Measurements from ENCODE around the gene ANK2. TPM values are rescaled to one million over a fixed set of nuclear protein-coding genes. Genes with fewer than 3 reads are reported as not detected.
"Not testable (repeated sequence)": the region's sequence is repeated elsewhere in the genome, so short reads cannot be mapped to it uniquely, and the experiment has no call there.

ANK2 gene
- total and polyA plus RNA-seq, 12 donors, result 21.9 to 373 (median 298) TPM

- intact Hi-C loops (cut with DNase I), result no loop called here
- Histone ChIP-seq H3K9me3 (no peaks in the 10 kb centered on the region), H3K4me3 (no peak overlapping the region), H3K4me1 (peaks cover 0 to 54% (median 17%) of the 10 kb centered on the region in 9 donors), H3K27ac (peak overlapping the region in 2 of 10 donors; percentile 7 to 41), H3K27me3 (no peaks in the 10 kb centered on the region), H3K36me3 (no peaks in the 10 kb centered on the region)
- no peak for DNase-seq
- peak in 5 of 8 donors; percentile 49 to 82 (median 52) for ATAC-seq
- 33 to 41% methylated on average over 3 of the region's 3 CpGs for WGBS, 2 donors
- TF ChIP-seq, protein P1, sequence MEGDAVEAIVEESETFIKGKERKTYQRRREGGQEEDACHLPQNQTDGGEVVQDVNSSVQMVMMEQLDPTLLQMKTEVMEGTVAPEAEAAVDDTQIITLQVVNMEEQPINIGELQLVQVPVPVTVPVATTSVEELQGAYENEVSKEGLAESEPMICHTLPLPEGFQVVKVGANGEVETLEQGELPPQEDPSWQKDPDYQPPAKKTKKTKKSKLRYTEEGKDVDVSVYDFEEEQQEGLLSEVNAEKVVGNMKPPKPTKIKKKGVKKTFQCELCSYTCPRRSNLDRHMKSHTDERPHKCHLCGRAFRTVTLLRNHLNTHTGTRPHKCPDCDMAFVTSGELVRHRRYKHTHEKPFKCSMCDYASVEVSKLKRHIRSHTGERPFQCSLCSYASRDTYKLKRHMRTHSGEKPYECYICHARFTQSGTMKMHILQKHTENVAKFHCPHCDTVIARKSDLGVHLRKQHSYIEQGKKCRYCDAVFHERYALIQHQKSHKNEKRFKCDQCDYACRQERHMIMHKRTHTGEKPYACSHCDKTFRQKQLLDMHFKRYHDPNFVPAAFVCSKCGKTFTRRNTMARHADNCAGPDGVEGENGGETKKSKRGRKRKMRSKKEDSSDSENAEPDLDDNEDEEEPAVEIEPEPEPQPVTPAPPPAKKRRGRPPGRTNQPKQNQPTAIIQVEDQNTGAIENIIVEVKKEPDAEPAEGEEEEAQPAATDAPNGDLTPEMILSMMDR (IDR thresholded peaks at IDR 0.05), result no peak
Observed at GRCh38 chr4:113059449-113060182, 10.2 kb downstream of the ANK2 start.

DNA sequence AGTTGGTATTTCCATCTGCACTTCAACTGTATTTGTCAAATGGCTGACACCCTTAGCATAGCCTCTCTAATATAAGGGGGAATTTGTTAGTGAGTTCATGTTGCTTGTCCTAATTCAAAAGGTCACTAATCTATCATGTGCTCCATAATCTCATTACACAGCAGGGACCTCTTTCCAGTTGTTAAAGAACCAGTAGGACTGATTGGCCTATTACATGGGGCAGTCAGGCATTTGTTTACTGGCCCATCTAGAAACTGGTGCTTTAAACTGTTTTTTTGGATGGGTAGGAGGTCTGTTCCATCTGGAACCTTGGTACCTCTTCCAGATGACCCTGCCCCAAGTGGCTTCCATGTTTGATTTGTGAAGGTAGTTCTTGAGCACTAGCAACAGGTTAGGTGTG, 11.4 kb downstream of the ANK2 start:
- ATAC-seq (peak in 1 of 8 donors; percentile 19), DNase-seq (no peak)
- no peak overlapping the region for H3K27ac ChIP-seq
- no peak overlapping the region for H3K4me3 ChIP-seq
- intact Hi-C loops (cut with DNase I), result no loop called here
- H3K27me3 ChIP-seq, result no peaks in the 10 kb centered on the region
- TF ChIP-seq, protein P1 (IDR thresholded peaks at IDR 0.05), result no peak
- H3K4me1 ChIP-seq, result peaks cover 0 to 54% (median 17%) of the 10 kb centered on the region in 9 donors
- no peaks in the 10 kb centered on the region for H3K9me3 ChIP-seq
- H3K36me3 ChIP-seq, result no peaks in the 10 kb centered on the region

GRCh38 chr4:113064244-113064643, 14.8 kb downstream of the ANK2 start:
- H3K27me3 ChIP-seq, result no peaks in the 10 kb centered on the region
- TF ChIP-seq, protein P1 (IDR thresholded peaks at IDR 0.05), result no peak
- H3K9me3 ChIP-seq, result no peaks in the 10 kb centered on the region
- H3K4me3 ChIP-seq, result no peak overlapping the region
- intact Hi-C loops (cut with DNase I), result no loop called here
- no peak overlapping the region for H3K27ac ChIP-seq
- no peak for ATAC-seq
- peaks cover 0 to 41% (median 12%) of the 10 kb centered on the region in 9 donors for H3K4me1 ChIP-seq
- no peak for DNase-seq
- no peaks in the 10 kb centered on the region for H3K36me3 ChIP-seq
- 34 to 39% methylated on average over 5 of the region's 5 CpGs for WGBS, 2 donors

- WGBS, 2 donors, result 79 to 87% methylated on average over 3 of the region's 3 CpGs
- ATAC-seq (no peak), DNase-seq (no peak)
- peaks cover 0 to 27% (median 4%) of the 10 kb centered on the region in 9 donors for H3K4me1 ChIP-seq
- no peak overlapping the region for H3K4me3 ChIP-seq
- intact Hi-C loops (cut with DNase I), result no loop called here
- H3K36me3 ChIP-seq, result no peaks in the 10 kb centered on the region
- TF ChIP-seq, protein P1 (IDR thresholded peaks at IDR 0.05), result no peak
- H3K9me3 ChIP-seq, result no peaks in the 10 kb centered on the region
- no peaks in the 10 kb centered on the region for H3K27me3 ChIP-seq
- H3K27ac ChIP-seq, result no peak overlapping the region
Observed at GRCh38 chr4:113065629-113066028, 16.2 kb downstream of the ANK2 start.

- intact Hi-C loops (cut with DNase I); H3K4me3 ChIP-seq; H3K27me3 ChIP-seq; ATAC-seq; H3K36me3 ChIP-seq; H3K4me1 ChIP-seq; H3K27ac ChIP-seq; H3K9me3 ChIP-seq; DNase-seq: not testable (repeated sequence)
- 87 to 89% methylated on average over 3 of the region's 3 CpGs for WGBS, 2 donors
Observed at GRCh38 chr4:113068771-113069170, 19.3 kb downstream of the ANK2 start.

Data from heart right ventricle (tissue), 16 donors.